Endothelial cell of umbilical vein (primary cell): ENCODE results near the gene CYTH1. TPM values are rescaled to one million over a fixed set of nuclear protein-coding genes. Genes with fewer than 3 reads are reported as not detected.

Experiments used
- BruUV-seq: library from RNA; stranded (reverse); fragments of 400-500 nt; replicated peaks from 2 replicates; lab custom pipeline; 2021; lab: Mats Ljungman, UMichigan
- CTCF ChIA-PET: fragments of 300-600, 350-600 bp; sonication (Branson Sonifier 250); formaldehyde crosslinking; loops from one replicate; lab custom pipeline; 2021; ENCODE audit warnings: antibody characterized with exemption, inconsistent platforms; lab: Charles Lee
- POLR2A ChIA-PET: fragments of 300-600, 350-600 bp; sonication (Branson Sonifier 250); formaldehyde crosslinking; loops from one replicate; lab custom pipeline; 2021; ENCODE audit warnings: antibody characterized with exemption, inconsistent platforms; lab: Charles Lee
- DNase-seq: peaks from one replicate; pipeline ENCODE4 v3.0.0-alpha.2; 2011; ENCODE audit warnings: low read depth, low spot score
- FAIRE-seq: peaks from 2 replicates; lab custom pipeline; 2011; peaks lifted over from hg19 to GRCh38; lab: Jason Lieb, UNC
- H2AFZ ChIP-seq: 2 replicates; pipeline ENCODE4 v1.6.0; 2012; ENCODE audit warnings: low read depth, low read length, control low read depth, inconsistent platforms
- H3K27ac ChIP-seq: 2 replicates; pipeline ENCODE4 v1.5.1; 2011; ENCODE audit warnings: low read depth, mild to moderate bottlenecking, control low read depth, low read length, moderate library complexity; ENCODE audit not compliant: insufficient read depth
- H3K27me3 ChIP-seq, 2 experiments: 2 replicates each; pipeline versions ENCODE4 v1.6.0 to v1.6.1; 2011; ENCODE audit warnings: low read length in 2 of 2, mixed read lengths in 1 of 2; ENCODE audit not compliant: control insufficient read depth in 2 of 2, insufficient read depth in 2 of 2
- H3K36me3 ChIP-seq, 2 experiments: 2 replicates in 1 of 2; 3 replicates in 1 of 2; pipeline ENCODE4 v1.5.1; 2011; ENCODE audit warnings: low read length in 2 of 2, mild to moderate bottlenecking in 1 of 2, moderate library complexity in 1 of 2; ENCODE audit not compliant: control insufficient read depth in 2 of 2, insufficient read depth in 2 of 2; ENCODE audit errors: extremely low read depth in 1 of 2
- H3K4me1 ChIP-seq: 3 replicates; pipeline ENCODE4 v1.5.1; 2011; ENCODE audit warnings: mild to moderate bottlenecking, low read length; ENCODE audit not compliant: control insufficient read depth, insufficient read depth; ENCODE audit errors: extremely low read depth
- H3K4me2 ChIP-seq: 2 replicates; pipeline ENCODE4 v1.6.1; 2011; ENCODE audit warnings: low read length, control low read depth, mixed read lengths; ENCODE audit not compliant: insufficient read depth
- H3K4me3 ChIP-seq, 3 experiments: fragments of 200-600 bp in 1 of 3; sonication (generic), shearing (Covaris generic) in 1 of 3; replicated peaks in 1 of 3; 2 replicates each; pipeline ENCODE4 v1.5.1; 2011 to 2016; ENCODE audit warnings: control low read depth in 3 of 3, low read length in 3 of 3, mild to moderate bottlenecking in 2 of 3, inconsistent platforms in 1 of 3, low read depth in 1 of 3, moderate library complexity in 1 of 3; ENCODE audit not compliant: insufficient read depth in 1 of 3
- H3K79me2 ChIP-seq: 2 replicates; pipeline ENCODE4 v1.6.0; 2012; ENCODE audit warnings: low read length, inconsistent platforms; ENCODE audit not compliant: control insufficient read depth, insufficient read depth
- H3K9ac ChIP-seq: replicated peaks from 2 replicates; pipeline ENCODE3; 2011; ENCODE audit warnings: low read length, control low read depth; ENCODE audit not compliant: insufficient read depth; ENCODE audit errors: extremely low read depth
- H3K9me1 ChIP-seq: replicated peaks from 3 replicates; pipeline ENCODE4 v1.6.0; 2011; ENCODE audit warnings: mild to moderate bottlenecking, low read length; ENCODE audit not compliant: control insufficient read depth, insufficient read depth; ENCODE audit errors: extremely low read depth
- H3K9me3 ChIP-seq: replicated peaks from 2 replicates; pipeline ENCODE4 v1.5.1; 2012; ENCODE audit warnings: low read length, inconsistent platforms; ENCODE audit not compliant: control insufficient read depth, insufficient read depth
- H4K20me1 ChIP-seq: replicated peaks from 2 replicates; pipeline ENCODE3; 2011; ENCODE audit warnings: mild to moderate bottlenecking, low read length; ENCODE audit not compliant: control insufficient read depth, insufficient read depth; ENCODE audit errors: extremely low read depth
- CTCF ChIP-seq, 2 donors: IDR thresholded peaks; 1 replicate in 1 of 2; 2 replicates in 1 of 2; pipeline ENCODE4 v1.5.1; 2011; ENCODE audit warnings: low read length in 2 of 2, mild to moderate bottlenecking in 2 of 2, moderate library complexity in 2 of 2, control low read depth in 1 of 2, inconsistent platforms in 1 of 2, low read depth in 1 of 2; ENCODE audit not compliant: insufficient read depth in 1 of 2; ENCODE audit errors: extremely low read depth in 1 of 2
- EZH2 ChIP-seq: IDR thresholded peaks from 2 replicates; pipeline ENCODE4 v1.6.1; 2012; ENCODE audit warnings: borderline replicate concordance, low read depth, mild to moderate bottlenecking, moderate library complexity, low read length, inconsistent platforms; ENCODE audit not compliant: severe bottlenecking
- FOS ChIP-seq: IDR thresholded peaks from 2 replicates; pipeline ENCODE4 v1.6.1; 2011; ENCODE audit warnings: mild to moderate bottlenecking, low read length, moderate library complexity, borderline replicate concordance; ENCODE audit not compliant: insufficient read depth
- GATA2 ChIP-seq: IDR thresholded peaks from 2 replicates; pipeline ENCODE4 v1.7.0; 2011; ENCODE audit warnings: low read depth, mild to moderate bottlenecking, moderate library complexity, mixed read lengths, low read length; ENCODE audit not compliant: insufficient read length, insufficient read depth
- JUN ChIP-seq: IDR thresholded peaks from 2 replicates; pipeline ENCODE4 v1.6.1; 2011; ENCODE audit warnings: borderline replicate concordance, low read depth; ENCODE audit not compliant: insufficient read length, insufficient read depth
- MYC ChIP-seq: IDR thresholded peaks from one replicate; pipeline ENCODE4 v1.6.1; 2011; ENCODE audit warnings: mild to moderate bottlenecking, low read depth, low read length
- POLR2A ChIP-seq: IDR thresholded peaks from 2 replicates; pipeline ENCODE4 v1.6.1; 2012; ENCODE audit warnings: low read depth, mild to moderate bottlenecking, control low read depth, low read length
- dilution Hi-C: fragments of 300-500 bp; cut with MboI; formaldehyde crosslinking; loops from one replicate; pipeline ENCODE4 v1.15.0; 2019; ENCODE audit warnings: low sequenced_read_pairs; ENCODE audit not compliant: extremely low pct_ligation_motif_present
- intact Hi-C: fragments of 100-400 bp; cut with micrococcal nuclease; formaldehyde crosslinking; loops from one replicate; pipeline ENCODE4 v1.10.0; 2022
- polyA plus RNA-seq, 4 experiments: library from polyadenylated mRNA; depleted of rRNA in 3 of 4; stranded (reverse) in 3 of 4; unstranded in 1 of 4; fragments of >200 nt; gene quantifications; 2 replicates each; pipeline versions ENCODE4 v1.2.1 to v1.2.3, GENCODE V29; 2011 to 2012; ENCODE audit warnings: missing spikeins in 1 of 4
- total RNA-seq: library from RNA; stranded (reverse); gene quantifications from 2 replicates; pipeline ENCODE4 v1.2.3, GENCODE V29; 2021

CYTH1 gene
- total and polyA plus RNA-seq, 2 donors (not counting 3 experiments of a cell fraction or from before 2014, with no cell fraction given) = 35.9 to 49.9 TPM

GRCh38 chr17:78766225-78766624, 15.8 kb downstream of the CYTH1 start:
- Histone ChIP-seq H4K20me1 (no peaks in the 10 kb centered on the region), H2AFZ (no peak overlapping the region), H3K9ac (no peak overlapping the region), H3K9me3 (no peaks in the 10 kb centered on the region), H3K79me2 (peaks cover 10% of the 10 kb centered on the region), H3K4me3 (no peak overlapping the region), H3K4me1 (peaks cover 30% of the 10 kb centered on the region), H3K27me3 (no peaks in the 10 kb centered on the region), H3K9me1 (no peaks in the 10 kb centered on the region), H3K36me3 (no peaks in the 10 kb centered on the region), H3K4me2 (no peak overlapping the region), H3K27ac (no peak overlapping the region)
- TF ChIP-seq MYC = no peak
- no peak for TF ChIP-seq JUN
- TF ChIP-seq CTCF (IDR thresholded peaks at IDR 0.05; ENCODE audit: extremely low read depth in 1 of 2, insufficient read depth in 1 of 2, low read depth in 1 of 2, low read length in 2 of 2) = no peak
- TF ChIP-seq FOS = no peak
- no peak for TF ChIP-seq GATA2
- dilution Hi-C loops = no loop called here
- no peak for DNase-seq
- FAIRE-seq = no peak
- BruUV-seq = no TSS peak
- POLR2A ChIA-PET = no interaction called here
- CTCF ChIA-PET = interaction anchor here (0.6 kb wide), 1 partner anchor 18 kb away, joined by 3 read pairs; no protein-coding TSS in a partner anchor
- intact Hi-C loops = loop anchor here (2.0 kb wide), 1 partner anchor 15 kb away; no protein-coding TSS in a partner anchor

GRCh38 chr17:78765821-78766220, 16.3 kb downstream of the CYTH1 start:
- no peak for FAIRE-seq
- Histone ChIP-seq H3K4me3 (no peak overlapping the region), H3K9me1 (no peaks in the 10 kb centered on the region), H3K4me2 (no peak overlapping the region), H3K36me3 (no peaks in the 10 kb centered on the region), H3K27me3 (no peaks in the 10 kb centered on the region), H3K9ac (no peak overlapping the region), H3K4me1 (peaks cover 33% of the 10 kb centered on the region), H3K27ac (no peak overlapping the region), H3K9me3 (no peaks in the 10 kb centered on the region), H3K79me2 (peaks cover 13% of the 10 kb centered on the region), H2AFZ (no peak overlapping the region), H4K20me1 (no peaks in the 10 kb centered on the region)
- TF ChIP-seq GATA2 = no peak
- TF ChIP-seq EZH2 = no peak
- TF ChIP-seq POLR2A = no peak
- ChIA-PET CTCF (no interaction called here), POLR2A (no interaction called here)
- intact Hi-C loops = loop anchor here (2.0 kb wide), 1 partner anchor 15 kb away; no protein-coding TSS in a partner anchor
- BruUV-seq = no TSS peak
- DNase-seq = no peak
- dilution Hi-C loops = no loop called here
